GM19099 (cell line): ENCODE measurements around the gene RIPOR3.

Experiments
- POLR2A ChIP-seq: IDR thresholded peaks from 3 replicates; pipeline ENCODE4 v1.6.1; 2011; ENCODE audit warnings: low read depth; ENCODE audit not compliant: insufficient read length; ENCODE audit errors: extremely low read depth

RIPOR3 gene

GRCh38 chr20:50666709-50667298 lies 24.5 kb downstream of the RIPOR3 start:
- no peak for TF ChIP-seq POLR2A

GRCh38 chr20:50664254-50664653 lies 27.1 kb downstream of the RIPOR3 start:
- TF ChIP-seq POLR2A: no peak

- no peak for TF ChIP-seq POLR2A
These were observed 28.1 kb downstream of the RIPOR3 start for GRCh38 chr20:50663095-50663821.

GRCh38 chr20:50659975-50660670 lies 31.2 kb downstream of the RIPOR3 start:
- no peak for TF ChIP-seq POLR2A

- TF ChIP-seq POLR2A: no peak
These were observed 32.5 kb downstream of the RIPOR3 start for GRCh38 chr20:50658804-50659380.

- no peak for TF ChIP-seq POLR2A
These were observed 35.9 kb downstream of the RIPOR3 start for GRCh38 chr20:50655311-50655880.

GRCh38 chr20:50654904-50655303 lies 36.4 kb downstream of the RIPOR3 start:
- no peak for TF ChIP-seq POLR2A

GRCh38 chr20:50652702-50653294 lies 38.5 kb downstream of the RIPOR3 start:
- no peak for TF ChIP-seq POLR2A

- no peak for TF ChIP-seq POLR2A
These were observed 39.7 kb downstream of the RIPOR3 start for GRCh38 chr20:50651676-50652075.

GRCh38 chr20:50649590-50649989 lies 41.8 kb downstream of the RIPOR3 start:
- no peak for TF ChIP-seq POLR2A

- TF ChIP-seq POLR2A: no peak
These were observed 42.7 kb downstream of the RIPOR3 start for GRCh38 chr20:50648651-50649050.

- no peak for TF ChIP-seq POLR2A
These were observed 44.8 kb downstream of the RIPOR3 start for GRCh38 chr20:50646483-50646996.

GRCh38 chr20:50645253-50646068 lies 45.9 kb downstream of the RIPOR3 start:
- TF ChIP-seq POLR2A: no peak

GRCh38 chr20:50642288-50642803 lies 49.0 kb downstream of the RIPOR3 start:
- no peak for TF ChIP-seq POLR2A
